Ascending aorta (tissue), 2 donors: ENCODE results near the gene EIF2D. TPM values are rescaled to one million over a fixed set of nuclear protein-coding genes. Genes with fewer than 3 reads are reported as not detected.

Experiments
- DNase-seq, 2 donors: peaks; one replicate each; pipeline ENCODE4 v3.0.0-alpha.2; 2019; ENCODE audit warnings: low spot score in 2 of 2
- H3K27ac ChIP-seq, 2 donors: fragments of 200-600 bp; sonication (generic); one replicate each; pipeline ENCODE4 v1.5.1; 2016 to 2017; ENCODE audit warnings: mild to moderate bottlenecking in 1 of 2
- H3K27me3 ChIP-seq: fragments of 200-600 bp; sonication (generic); one replicate; pipeline ENCODE4 v1.5.1; 2017
- H3K36me3 ChIP-seq, 2 donors: fragments of 200-600 bp; sonication (generic); one replicate each; pipeline ENCODE4 v1.5.1; 2016
- H3K4me1 ChIP-seq, 2 donors: fragments of 200-600 bp; sonication (generic); one replicate each; pipeline ENCODE4 v1.5.1; 2016 to 2017; ENCODE audit warnings: mild to moderate bottlenecking in 1 of 2
- H3K4me3 ChIP-seq, 2 donors: fragments of 200-600 bp; sonication (generic); one replicate each; pipeline ENCODE4 v1.5.1; 2016 to 2017; ENCODE audit warnings: mild to moderate bottlenecking in 1 of 2
- H3K9me3 ChIP-seq, 2 donors: fragments of 200-600 bp; sonication (generic); one replicate each; pipeline ENCODE4 v1.5.1; 2016
- CTCF ChIP-seq, 3 experiments: fragments of 200-600 bp in 2 of 3; fragments of 450-650 bp in 1 of 3; sonication (generic) in 2 of 3; IDR thresholded peaks; one replicate each; pipeline ENCODE4 v1.5.1; 2016 to 2019; ENCODE audit warnings: antibody characterized with exemption in 3 of 3, mild to moderate bottlenecking in 1 of 3, moderate library complexity in 1 of 3
- intact Hi-C: fragments of 100-400 bp; cut with DNase I; formaldehyde crosslinking; loops from one replicate; pipeline ENCODE4 v1.15.1; 2023
- total RNA-seq: library from RNA; depleted of rRNA; stranded (reverse); fragments of >200 nt; gene quantifications from one replicate; pipeline ENCODE4 v1.1.0, GENCODE V29; 2016

Gene EIF2D
- total RNA-seq, 1 donor from 2014 or later: 40.2 TPM

DNA sequence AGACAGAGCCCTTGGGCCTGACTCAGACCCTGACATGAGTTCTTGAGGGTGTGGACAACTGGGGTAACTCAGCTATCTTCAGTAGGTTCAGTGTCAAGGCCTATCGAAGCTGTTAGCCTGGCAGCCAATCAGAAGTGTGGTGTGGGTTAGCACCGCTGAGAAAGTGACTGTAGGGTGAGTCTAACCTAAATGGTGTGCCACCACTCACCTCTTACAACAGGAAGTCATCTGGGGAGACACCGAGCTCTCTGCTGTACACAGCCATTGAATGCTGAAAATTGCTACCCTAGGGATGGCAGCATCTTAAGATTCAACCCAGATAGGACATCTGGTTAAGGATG lies 60.3 kb downstream of the EIF2D start:
- TF ChIP-seq CTCF (IDR thresholded peaks at IDR 0.05): no peak
- intact Hi-C loops: no loop called here
- Histone ChIP-seq H3K4me3 (no peak overlapping the region), H3K9me3 (no peaks in the 10 kb centered on the region), H3K36me3 (no peaks in the 10 kb centered on the region), H3K4me1 (peaks cover 3 to 9% of the 10 kb centered on the region in 2 donors), H3K27ac (no peak overlapping the region), H3K27me3 (no peaks in the 10 kb centered on the region)
- no peak for DNase-seq

DNA sequence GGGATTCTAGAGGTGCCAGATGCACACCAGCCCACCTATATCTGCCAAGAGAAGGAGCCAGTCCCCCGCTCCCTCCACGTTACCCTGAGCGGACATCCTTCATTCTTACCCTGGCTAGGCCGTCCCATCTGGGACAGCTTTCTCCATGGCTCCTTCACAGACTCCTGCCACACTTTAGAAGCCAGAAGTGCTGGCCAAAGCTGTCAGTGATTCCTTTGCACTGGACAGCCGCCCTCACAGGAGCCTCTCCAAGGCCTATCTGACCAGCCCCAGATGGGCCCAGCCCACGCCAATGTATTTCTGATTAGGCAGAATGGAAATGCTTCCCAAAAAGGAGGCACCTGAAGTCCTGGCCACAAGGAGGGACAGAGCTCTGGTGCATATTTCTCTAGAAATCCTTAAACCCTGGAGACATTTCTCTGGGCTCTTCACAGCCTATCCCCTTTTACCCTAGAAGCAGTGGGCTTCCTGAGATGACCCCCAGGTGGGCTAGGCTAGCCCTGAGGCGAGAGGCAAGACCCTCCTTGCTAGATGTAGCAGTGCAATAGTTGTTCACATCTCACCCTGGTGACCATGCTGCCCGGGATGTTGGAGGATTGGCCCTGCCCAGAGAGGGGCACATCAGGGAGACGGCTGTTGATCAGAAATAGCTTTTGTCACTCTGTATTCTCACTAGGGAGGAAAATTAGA lies 60.8 kb downstream of the EIF2D start:
- no peak for TF ChIP-seq CTCF (IDR thresholded peaks at IDR 0.05)
- Histone ChIP-seq H3K27ac (no peak overlapping the region), H3K36me3 (no peaks in the 10 kb centered on the region), H3K4me3 (no peak overlapping the region), H3K9me3 (no peaks in the 10 kb centered on the region), H3K4me1 (peaks cover 0 to 5% of the 10 kb centered on the region in 2 donors), H3K27me3 (no peaks in the 10 kb centered on the region)
- no peak for DNase-seq
- intact Hi-C loops: no loop called here

GRCh38 chr1:206550446-206550845 lies 61.8 kb downstream of the EIF2D start:
- intact Hi-C loops: no loop called here
- Histone ChIP-seq H3K27me3 (no peaks in the 10 kb centered on the region), H3K27ac (no peak overlapping the region), H3K4me3 (no peak overlapping the region), H3K9me3 (no peaks in the 10 kb centered on the region), H3K36me3 (no peaks in the 10 kb centered on the region), H3K4me1 (no peaks in the 10 kb centered on the region)
- TF ChIP-seq CTCF (IDR thresholded peaks at IDR 0.05): no peak
- no peak for DNase-seq

DNA sequence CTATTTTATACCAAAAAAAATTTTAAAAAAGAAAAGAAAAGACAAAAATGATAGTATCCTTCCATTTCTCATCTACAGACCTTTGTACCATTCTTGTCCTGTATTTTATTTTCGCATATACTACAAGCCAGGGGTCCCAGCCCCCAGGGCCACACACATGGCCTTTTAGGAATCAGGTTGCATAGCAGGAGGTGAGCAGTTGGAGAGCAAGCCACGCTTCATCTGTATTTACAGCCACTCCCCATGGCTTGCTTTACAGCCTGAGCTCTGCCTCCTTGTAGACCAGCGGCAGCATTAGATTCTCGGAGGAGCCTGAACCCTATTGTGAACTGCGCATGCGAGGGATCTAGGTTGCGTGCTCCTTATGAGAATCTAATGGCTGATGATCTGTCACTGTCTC lies 65.2 kb downstream of the EIF2D start:
- no peaks in the 10 kb centered on the region for H3K9me3 ChIP-seq
- no peak for TF ChIP-seq CTCF (IDR thresholded peaks at IDR 0.05)
- no peaks in the 10 kb centered on the region for H3K27me3 ChIP-seq
- intact Hi-C loops: no loop called here
- no peaks in the 10 kb centered on the region for H3K36me3 ChIP-seq
- no peak overlapping the region for H3K4me3 ChIP-seq
- no peak for DNase-seq
- no peak overlapping the region for H3K27ac ChIP-seq
- no peaks in the 10 kb centered on the region for H3K4me1 ChIP-seq

- H3K27me3 ChIP-seq: no peaks in the 10 kb centered on the region
- no peak for TF ChIP-seq CTCF (IDR thresholded peaks at IDR 0.05)
- DNase-seq: no peak
- intact Hi-C loops: loop anchor here (2.0 kb wide), 1 partner anchor 37 kb away; no protein-coding TSS in a partner anchor
- H3K9me3 ChIP-seq: no peaks in the 10 kb centered on the region
- no peak overlapping the region for H3K27ac ChIP-seq
- no peaks in the 10 kb centered on the region for H3K36me3 ChIP-seq
- peaks cover 0 to 11% of the 10 kb centered on the region in 2 donors for H3K4me1 ChIP-seq
- no peak overlapping the region for H3K4me3 ChIP-seq
Measured at GRCh38 chr1:206545351-206545750, 66.9 kb downstream of the EIF2D start.
